HepG2 (cell line): ENCODE results near the gene IRF2BPL.

Experiments
- CREM ChIP-seq, 2 experiments: sonication (generic) in 1 of 2; formaldehyde crosslinking in 1 of 2; IDR thresholded peaks; 2 replicates each; pipeline versions ENCODE4 v1.4.0 to v1.6.1; 2016 to 2020; ENCODE audit warnings: antibody characterized with exemption in 1 of 2, mild to moderate bottlenecking in 1 of 2, missing genetic modification reagents in 1 of 2
- ELK4 ChIP-seq: sonication (generic); formaldehyde crosslinking; IDR thresholded peaks from 2 replicates; pipeline ENCODE4 v1.9.0; 2021; ENCODE audit warnings: missing genetic modification reagents, borderline replicate concordance
- EP300 ChIP-seq, 3 experiments: sonication (generic) in 1 of 3; formaldehyde crosslinking in 1 of 3; IDR thresholded peaks; 2 replicates each; pipeline versions ENCODE4 v1.5.1 to v1.6.1; 2011 to 2020; ENCODE audit warnings: low read depth in 2 of 3, low read length in 2 of 3, borderline replicate concordance in 1 of 3, improper control_type of control experiment in 1 of 3, mild to moderate bottlenecking in 1 of 3, missing genetic modification reagents in 1 of 3, moderate library complexity in 1 of 3
- LRRFIP1 ChIP-seq: sonication (generic); formaldehyde crosslinking; conservative IDR thresholded peaks from 2 replicates; pipeline ENCODE4 v1.4.0; 2020; ENCODE audit warnings: missing genetic modification reagents
- PHB2 ChIP-seq: fragments of 450-650 bp; IDR thresholded peaks from 2 replicates; pipeline ENCODE4 v1.6.1; 2018; ENCODE audit not compliant: partially characterized antibody
- SMC3 ChIP-seq: IDR thresholded peaks from 2 replicates; pipeline ENCODE4 v1.6.1; 2011; ENCODE audit warnings: low read length, improper control_type of control experiment
- ZNF530 ChIP-seq: sonication (generic); formaldehyde crosslinking; IDR thresholded peaks from 2 replicates; pipeline ENCODE4 v1.5.0; 2020; ENCODE audit warnings: low read depth, mild to moderate bottlenecking, missing genetic modification reagents
- ZNF780A ChIP-seq: sonication (generic); formaldehyde crosslinking; IDR thresholded peaks from 2 replicates; pipeline ENCODE4 v1.8.0; 2022; ENCODE audit warnings: mild to moderate bottlenecking, missing genetic modification reagents, moderate library complexity
- TF ChIP-seq, protein P1 (sequence below), 2 experiments: IDR thresholded peaks; 2 replicates each; pipeline ENCODE4 v1.6.1; 2011 to 2012; ENCODE audit warnings: low read length in 2 of 2, borderline replicate concordance in 1 of 2, low read depth in 1 of 2, mild to moderate bottlenecking in 1 of 2, moderate library complexity in 1 of 2

DNA sequence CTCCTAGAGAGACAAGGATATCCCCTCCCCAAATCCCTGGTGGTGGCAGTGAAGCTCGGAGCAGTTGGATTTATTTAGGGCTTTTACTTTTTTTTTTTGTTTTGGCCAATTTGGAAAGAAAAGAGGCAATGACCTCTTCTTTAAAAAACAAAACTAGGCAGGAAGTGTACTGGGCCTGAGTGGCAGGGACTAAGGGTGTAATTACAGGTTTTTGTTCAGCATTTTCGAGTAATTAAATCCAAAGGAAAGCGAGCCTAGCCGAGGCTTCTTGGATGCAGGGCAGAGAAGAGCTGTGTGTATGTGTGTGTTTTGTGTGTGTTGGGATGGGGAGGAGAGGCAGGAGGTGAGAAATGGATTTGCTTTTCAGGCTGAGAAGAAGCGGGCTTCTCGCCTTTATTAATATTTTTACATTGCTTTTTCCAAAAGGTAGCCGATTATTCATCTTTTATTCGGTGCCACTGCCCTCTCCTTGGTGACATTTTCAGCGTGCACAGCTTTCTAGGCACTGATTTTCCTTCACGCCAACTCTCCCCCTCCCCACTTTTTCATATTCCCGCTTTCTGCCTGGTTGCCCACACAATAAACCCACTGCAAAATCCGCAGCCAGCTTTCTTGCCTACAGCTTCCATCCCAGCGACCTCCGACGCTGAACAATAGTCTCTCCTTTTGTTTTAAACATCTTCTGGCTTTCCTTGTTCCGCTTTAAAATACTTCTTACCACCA is 8.9 kb upstream of the IRF2BPL start:
- TF ChIP-seq EP300 (IDR thresholded peaks at IDR 0.05; ENCODE audit: low read depth in 2 of 2, low read length in 2 of 2), result no peak
- TF ChIP-seq EP300 (CRISPR knock-in tag; IDR thresholded peaks at IDR 0.05; ENCODE audit: borderline replicate concordance), result no peak
- TF ChIP-seq SMC3, result no peak
- no peak for TF ChIP-seq PHB2
- TF ChIP-seq LRRFIP1 (CRISPR knock-in tag), result no peak
- no peak for TF ChIP-seq ZNF780A
- TF ChIP-seq, protein P1, sequence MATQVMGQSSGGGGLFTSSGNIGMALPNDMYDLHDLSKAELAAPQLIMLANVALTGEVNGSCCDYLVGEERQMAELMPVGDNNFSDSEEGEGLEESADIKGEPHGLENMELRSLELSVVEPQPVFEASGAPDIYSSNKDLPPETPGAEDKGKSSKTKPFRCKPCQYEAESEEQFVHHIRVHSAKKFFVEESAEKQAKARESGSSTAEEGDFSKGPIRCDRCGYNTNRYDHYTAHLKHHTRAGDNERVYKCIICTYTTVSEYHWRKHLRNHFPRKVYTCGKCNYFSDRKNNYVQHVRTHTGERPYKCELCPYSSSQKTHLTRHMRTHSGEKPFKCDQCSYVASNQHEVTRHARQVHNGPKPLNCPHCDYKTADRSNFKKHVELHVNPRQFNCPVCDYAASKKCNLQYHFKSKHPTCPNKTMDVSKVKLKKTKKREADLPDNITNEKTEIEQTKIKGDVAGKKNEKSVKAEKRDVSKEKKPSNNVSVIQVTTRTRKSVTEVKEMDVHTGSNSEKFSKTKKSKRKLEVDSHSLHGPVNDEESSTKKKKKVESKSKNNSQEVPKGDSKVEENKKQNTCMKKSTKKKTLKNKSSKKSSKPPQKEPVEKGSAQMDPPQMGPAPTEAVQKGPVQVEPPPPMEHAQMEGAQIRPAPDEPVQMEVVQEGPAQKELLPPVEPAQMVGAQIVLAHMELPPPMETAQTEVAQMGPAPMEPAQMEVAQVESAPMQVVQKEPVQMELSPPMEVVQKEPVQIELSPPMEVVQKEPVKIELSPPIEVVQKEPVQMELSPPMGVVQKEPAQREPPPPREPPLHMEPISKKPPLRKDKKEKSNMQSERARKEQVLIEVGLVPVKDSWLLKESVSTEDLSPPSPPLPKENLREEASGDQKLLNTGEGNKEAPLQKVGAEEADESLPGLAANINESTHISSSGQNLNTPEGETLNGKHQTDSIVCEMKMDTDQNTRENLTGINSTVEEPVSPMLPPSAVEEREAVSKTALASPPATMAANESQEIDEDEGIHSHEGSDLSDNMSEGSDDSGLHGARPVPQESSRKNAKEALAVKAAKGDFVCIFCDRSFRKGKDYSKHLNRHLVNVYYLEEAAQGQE (IDR thresholded peaks at IDR 0.05; ENCODE audit: borderline replicate concordance in 1 of 2, low read depth in 1 of 2, low read length in 2 of 2), result no peak
- TF ChIP-seq CREM (IDR thresholded peaks at IDR 0.05), result no peak
- TF ChIP-seq CREM (CRISPR knock-in tag; IDR thresholded peaks at IDR 0.05), result no peak
- TF ChIP-seq ZNF530 (CRISPR knock-in tag), result no peak
- TF ChIP-seq ELK4, result no peak
